Psoas muscle (tissue), 8 donors: ENCODE measurements around the gene FYN. TPM values are rescaled to one million over a fixed set of nuclear protein-coding genes. Genes with fewer than 3 reads are reported as not detected.

Experiments
- ATAC-seq, 4 donors: fragments of 200-7000 bp; cut with Tn5 transposase; one replicate each; pipeline ENCODE4 v1.9.1; 2020; ENCODE audit warnings: moderate library complexity in 3 of 4, mild to moderate bottlenecking in 2 of 4
- DNase-seq, 2 donors: peaks; one replicate each; pipeline ENCODE4 v3.0.0-alpha.2; 2020
- H3K27ac ChIP-seq: fragments of 200-600 bp; one replicate; pipeline ENCODE4 v1.8.0; 2022
- H3K27me3 ChIP-seq, 3 donors: fragments of 200-600 bp in 1 of 3; one replicate each; pipeline versions ENCODE4 v1.6.1 to v1.8.0; 2013 to 2022; ENCODE audit warnings: low read length in 2 of 3, mild to moderate bottlenecking in 2 of 3, moderate library complexity in 1 of 3; ENCODE audit not compliant: insufficient read depth in 3 of 3
- H3K36me3 ChIP-seq, 2 donors: fragments of 200-600 bp in 1 of 2; one replicate each; pipeline versions ENCODE4 v1.6.1 to v1.8.0; 2013 to 2022; ENCODE audit warnings: low read depth in 1 of 2, mild to moderate bottlenecking in 1 of 2, moderate library complexity in 1 of 2; ENCODE audit not compliant: insufficient read depth in 1 of 2
- H3K4me1 ChIP-seq: fragments of 200-600 bp; one replicate; pipeline ENCODE4 v1.8.0; 2022
- H3K4me3 ChIP-seq: fragments of 200-600 bp; one replicate; pipeline ENCODE4 v1.8.0; 2022; ENCODE audit warnings: mild to moderate bottlenecking
- H3K9me3 ChIP-seq: fragments of 200-600 bp; one replicate; pipeline ENCODE4 v1.8.0; 2022
- WGBS, 3 donors: extraction: QIAGEN DNeasy Blood & Tissue Kit; methylation state at CpG; one replicate each; pipeline versions ENCODE4 v1.1.6 to v1.1.7; 2013; 5-methylcytosine and 5-hydroxymethylcytosine counted together
- intact Hi-C, 2 donors: fragments of 100-400 bp; cut with DNase I; formaldehyde crosslinking; loops; one replicate each; pipeline versions ENCODE4 v1.11.0 to v1.14.2; 2022
- long read RNA-seq, 2 donors: library from polyadenylated mRNA; unstranded; transcript quantifications; one replicate each; pipeline ENCODE4 v2.0.0, GENCODE V29; 2021
- polyA plus RNA-seq, 3 donors: library from polyadenylated mRNA; stranded (reverse); fragments of 200-250 nt; gene quantifications; one replicate each; pipeline ENCODE4 v1.2.3, GENCODE V29; 2013
- total RNA-seq, 4 donors: library from RNA; stranded (reverse); fragmentation: NEBNext Ultra II Directional in 2 of 4; extraction: Animal tissue kit (Norgen Biotek cat#: 25700) in 2 of 4; gene quantifications; one replicate each; pipeline versions ENCODE4 v1.2.1 to v1.2.4, GENCODE V29; 2021 to 2023
- TF ChIP-seq, protein P1 (sequence below): fragments of 200-600 bp; IDR thresholded peaks from one replicate; pipeline ENCODE4 v1.8.0; 2022; ENCODE audit warnings: antibody characterized with exemption
- donor health status: healthy with polysubstance abuse.
- donor health status: DM: no; HTN: no; CAD: no; lungs with moderate emphysema.
- donor health status: Bipolar disorder and iron deficiency.
- donor health status: healthy.
- donor health status: DM: yes; HTN: yes; CAD: no.
- donor health status: DM: no; HTN: no; CAD: no.
- donor health status: DM: no; HTN: no; CAD: no.
- donor health status: DM: yes; HTN: yes; CAD: no.

FYN gene
- 10 to 100 TPM in 3 of 4 donors, 1 to 10 TPM in 1; 9.5 to 27.8 (median 15.0) TPM for total RNA-seq
- polyA plus RNA-seq: 10 to 100 TPM in 1 of 3 donors, 1 to 10 TPM in 2; 7.1 to 12.3 (median 8.9) TPM
- long read RNA-seq, donor 1, transcript FYN-202 (14 exons, 3,628 nt): major isoform, 6 of 11 reads
- long read RNA-seq, donor 1, partial matches to known transcripts: 0 of 11 reads
- long read RNA-seq, donor 1, other reads (novel, unspliced or antisense): 3 of 11 reads
- long read RNA-seq, donor 2, transcript FYN-202 (14 exons, 3,628 nt): major isoform, 10 of 17 reads
- long read RNA-seq, donor 2, partial matches to known transcripts: 3 of 17 reads
- long read RNA-seq, donor 2, other reads (novel, unspliced or antisense): 2 of 17 reads

DNA sequence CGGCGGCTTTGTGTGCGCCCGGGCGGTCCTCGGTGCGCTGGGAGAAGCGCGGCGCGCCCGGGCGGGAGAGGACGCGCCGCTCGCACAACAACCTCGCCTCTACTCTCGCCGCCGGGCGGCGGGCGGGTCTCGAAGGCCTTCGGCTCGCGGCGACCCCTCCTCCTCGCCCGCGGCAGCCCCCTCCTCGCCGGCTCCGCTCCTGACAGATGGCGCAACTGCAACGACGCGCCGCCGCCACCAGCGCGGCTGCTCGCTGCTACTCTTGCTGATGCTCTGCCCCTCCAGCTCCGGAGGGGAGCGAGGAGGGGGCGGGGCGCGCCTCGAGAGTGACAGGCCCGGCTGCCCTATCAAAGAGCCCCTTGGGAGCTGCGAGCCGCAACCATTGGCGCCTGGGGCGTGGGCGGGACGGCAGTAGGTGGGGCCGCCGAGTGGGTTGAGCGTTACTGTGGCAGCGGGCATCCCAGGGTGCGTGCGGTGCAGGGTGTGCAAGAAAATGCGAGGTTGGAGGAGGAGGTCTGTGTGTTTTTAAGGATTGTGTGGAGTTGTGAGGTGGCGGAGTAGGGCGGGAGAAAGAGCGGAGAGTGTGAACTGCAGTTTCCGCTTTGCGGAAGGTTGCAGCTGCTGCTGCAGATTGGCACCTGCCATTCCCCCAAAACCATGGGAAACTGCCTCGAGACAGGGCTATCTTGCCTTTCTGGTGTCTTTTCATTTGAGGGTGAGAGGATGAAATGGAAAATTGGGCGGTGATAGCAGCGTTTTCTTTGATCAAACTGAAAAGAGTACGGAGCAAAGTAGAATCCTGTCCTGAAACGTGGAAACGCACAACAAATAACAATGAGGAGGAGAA, at the start of gene FYN:
TSS of gene FYN (minus strand) at position 275 of the 847 bp plus-strand sequence. CDS start 153,401 bp downstream, outside the sequence.
- DNase-seq (peak; percentile 98), ATAC-seq (peak; percentile 100)
- Histone ChIP-seq H3K36me3 (no peaks in the 10 kb centered on the region), H3K27ac (peak within 1 kb of the TSS; percentile 62), H3K27me3 (peaks cover 0 to 31% (median 8%) of the 10 kb centered on the region in 3 donors), H3K4me3 (peak within 1 kb of the TSS; percentile 72), H3K9me3 (no peaks in the 10 kb centered on the region), H3K4me1 (no peaks in the 10 kb centered on the region)
- 0% methylated on average over 46 to 74 of the region's 75 CpGs for WGBS, 3 donors
- intact Hi-C loops: loop anchor here (5.0 to 10.0 kb wide), 5 partner anchors 71 to 161 kb away; no protein-coding TSS in a partner anchor
- TF ChIP-seq, protein P1, sequence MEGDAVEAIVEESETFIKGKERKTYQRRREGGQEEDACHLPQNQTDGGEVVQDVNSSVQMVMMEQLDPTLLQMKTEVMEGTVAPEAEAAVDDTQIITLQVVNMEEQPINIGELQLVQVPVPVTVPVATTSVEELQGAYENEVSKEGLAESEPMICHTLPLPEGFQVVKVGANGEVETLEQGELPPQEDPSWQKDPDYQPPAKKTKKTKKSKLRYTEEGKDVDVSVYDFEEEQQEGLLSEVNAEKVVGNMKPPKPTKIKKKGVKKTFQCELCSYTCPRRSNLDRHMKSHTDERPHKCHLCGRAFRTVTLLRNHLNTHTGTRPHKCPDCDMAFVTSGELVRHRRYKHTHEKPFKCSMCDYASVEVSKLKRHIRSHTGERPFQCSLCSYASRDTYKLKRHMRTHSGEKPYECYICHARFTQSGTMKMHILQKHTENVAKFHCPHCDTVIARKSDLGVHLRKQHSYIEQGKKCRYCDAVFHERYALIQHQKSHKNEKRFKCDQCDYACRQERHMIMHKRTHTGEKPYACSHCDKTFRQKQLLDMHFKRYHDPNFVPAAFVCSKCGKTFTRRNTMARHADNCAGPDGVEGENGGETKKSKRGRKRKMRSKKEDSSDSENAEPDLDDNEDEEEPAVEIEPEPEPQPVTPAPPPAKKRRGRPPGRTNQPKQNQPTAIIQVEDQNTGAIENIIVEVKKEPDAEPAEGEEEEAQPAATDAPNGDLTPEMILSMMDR: peak; percentile 37

DNA sequence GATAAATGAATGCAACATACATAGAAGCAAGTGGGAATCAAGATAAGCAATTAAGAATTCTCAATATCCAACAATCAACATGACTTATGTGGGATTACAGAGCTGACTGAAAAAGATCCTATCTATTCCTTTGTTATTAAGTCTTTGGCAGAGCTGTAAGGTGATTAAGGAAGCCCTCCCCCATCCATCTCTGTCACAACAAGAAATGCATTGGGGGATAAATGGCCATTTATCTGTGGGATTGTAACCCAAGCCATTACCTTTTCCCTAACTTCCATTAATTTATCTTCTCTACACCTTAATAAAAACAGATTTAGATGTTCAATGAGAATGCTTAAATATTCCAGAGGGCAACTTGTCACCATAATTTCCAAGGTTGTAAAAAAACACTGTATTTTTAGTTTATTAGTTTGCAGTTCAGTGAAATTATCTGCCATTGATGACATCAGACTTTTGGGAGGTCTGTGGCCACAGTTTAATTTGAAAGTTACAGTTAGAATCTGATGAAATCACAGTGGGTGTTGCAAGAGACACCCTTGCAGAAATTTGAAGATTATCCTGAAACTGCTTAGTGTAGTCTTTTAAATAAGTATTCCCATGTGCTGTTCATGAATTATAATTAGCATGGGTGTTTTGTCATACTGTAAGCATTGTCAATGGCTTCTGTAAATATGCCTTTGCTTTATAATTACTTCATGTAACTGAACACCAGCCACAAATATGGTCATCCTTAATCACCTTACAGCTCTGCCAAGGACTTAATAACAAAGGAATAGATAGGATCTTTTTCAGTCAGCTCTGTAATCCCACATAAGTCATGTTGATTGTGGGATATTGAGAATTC, 49.4 kb upstream of the FYN start:
- no peak overlapping the region for H3K27ac ChIP-seq
- ATAC-seq (no peak), DNase-seq (no peak)
- H3K9me3 ChIP-seq: no peaks in the 10 kb centered on the region
- H3K4me3 ChIP-seq: no peak overlapping the region
- intact Hi-C loops: no loop called here
- H3K27me3 ChIP-seq: peaks cover 0 to 6% (median 1%) of the 10 kb centered on the region in 3 donors
- H3K4me1 ChIP-seq: no peaks in the 10 kb centered on the region
- TF ChIP-seq, protein P1: no peak
- H3K36me3 ChIP-seq: no peaks in the 10 kb centered on the region

DNA sequence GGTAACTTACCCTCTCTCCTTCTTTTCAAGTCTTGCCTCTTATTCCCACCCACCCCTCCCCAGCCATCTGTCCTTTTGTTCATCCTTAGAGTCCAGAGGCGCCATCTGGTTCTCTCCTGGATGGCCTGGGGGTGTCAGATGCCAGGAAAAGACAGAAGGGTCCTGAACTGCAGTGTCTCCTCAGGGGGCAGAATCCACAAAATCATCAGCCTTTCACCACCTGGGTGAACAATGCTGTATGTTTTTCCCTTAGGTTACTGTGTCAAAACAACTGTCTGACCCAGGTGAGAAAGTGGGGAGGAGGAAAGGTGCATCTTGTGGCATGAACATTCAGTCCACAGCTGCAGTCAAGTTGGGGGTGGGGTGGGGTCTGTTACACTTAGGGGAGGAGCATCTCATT, 47.9 kb upstream of the FYN start:
- H3K27ac ChIP-seq: no peak overlapping the region
- DNase-seq (no peak), ATAC-seq (no peak)
- no peaks in the 10 kb centered on the region for H3K36me3 ChIP-seq
- TF ChIP-seq, protein P1: no peak
- H3K9me3 ChIP-seq: no peaks in the 10 kb centered on the region
- peaks cover 0 to 6% (median 1%) of the 10 kb centered on the region in 3 donors for H3K27me3 ChIP-seq
- no peaks in the 10 kb centered on the region for H3K4me1 ChIP-seq
- intact Hi-C loops: no loop called here
- 82 to 100% (median 92%) methylated on average over 1 of the region's 1 CpG for WGBS, 3 donors
- no peak overlapping the region for H3K4me3 ChIP-seq

DNA sequence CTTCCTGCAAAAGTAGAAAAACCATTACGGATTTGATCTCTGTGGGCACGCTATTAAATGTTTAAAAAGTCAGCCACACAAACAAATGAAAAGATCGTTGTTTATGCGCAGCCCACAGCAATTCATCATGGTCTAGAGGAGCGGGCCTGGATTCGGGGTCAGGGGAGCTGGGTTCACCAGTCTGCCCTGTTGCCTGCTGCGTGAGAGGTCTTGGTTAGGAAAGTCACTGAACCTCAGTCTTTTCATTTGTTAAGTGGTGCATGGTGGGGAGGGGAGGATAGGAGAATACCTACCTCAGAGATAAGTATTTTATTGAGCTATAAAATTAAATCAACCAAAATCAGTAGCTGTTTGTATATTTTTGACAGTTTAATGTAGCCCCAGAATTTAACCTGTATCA, 47.3 kb upstream of the FYN start:
- Histone ChIP-seq H3K4me3 (no peak overlapping the region), H3K27me3 (peaks cover 0 to 6% (median 1%) of the 10 kb centered on the region in 3 donors), H3K9me3 (no peaks in the 10 kb centered on the region), H3K4me1 (no peaks in the 10 kb centered on the region), H3K36me3 (no peaks in the 10 kb centered on the region), H3K27ac (no peak overlapping the region)
- TF ChIP-seq, protein P1: no peak
- 55 to 82% (median 65%) methylated on average over 7 of the region's 7 CpGs for WGBS, 3 donors
- no peak for DNase-seq
- intact Hi-C loops: no loop called here
- no peak for ATAC-seq
